GM12878 (cell line): ENCODE results near the gene THSD8. TPM values are rescaled to one million over a fixed set of nuclear protein-coding genes. Genes with fewer than 3 reads are reported as not detected.

ENCODE experiments used
- BMI1 ChIP-seq: fragments of 450-650 bp; IDR thresholded peaks from 2 replicates; pipeline ENCODE4 v1.6.1; 2016; ENCODE audit warnings: mild to moderate bottlenecking, moderate library complexity, borderline replicate concordance
- EP300 ChIP-seq, 2 experiments: fragments of 150-350 bp in 1 of 2; IDR thresholded peaks; 2 replicates each; pipeline ENCODE4 v1.6.1; 2011 to 2012; ENCODE audit warnings: low read depth in 2 of 2, low read length in 2 of 2, borderline replicate concordance in 1 of 2, improper control_type of control experiment in 1 of 2, inconsistent platforms in 1 of 2; ENCODE audit not compliant: control insufficient read depth in 1 of 2
- KLF5 ChIP-seq: fragments of 450-650 bp; IDR thresholded peaks from 2 replicates; pipeline ENCODE4 v1.6.1; 2014; ENCODE audit warnings: mild to moderate bottlenecking; ENCODE audit not compliant: partially characterized antibody
- NFIC ChIP-seq: IDR thresholded peaks from 2 replicates; pipeline ENCODE4 v1.6.1; 2012; ENCODE audit warnings: low read depth, mild to moderate bottlenecking, inconsistent platforms, low read length, moderate library complexity
- POLR2AphosphoS5 ChIP-seq: IDR thresholded peaks from 2 replicates; pipeline ENCODE4 v1.6.1; 2011; ENCODE audit warnings: mild to moderate bottlenecking, low read length, inconsistent platforms
- SMAD1 ChIP-seq: fragments of 450-650 bp; IDR thresholded peaks from 2 replicates; pipeline ENCODE4 v1.6.1; 2018; ENCODE audit warnings: mild to moderate bottlenecking, low read depth; ENCODE audit not compliant: partially characterized antibody
- SMC3 ChIP-seq: IDR thresholded peaks from 2 replicates; pipeline ENCODE4 v1.6.1; 2011; ENCODE audit warnings: low read length, improper control_type of control experiment, borderline replicate concordance
- SP1 ChIP-seq: IDR thresholded peaks from one replicate; pipeline ENCODE4 v1.6.1; 2011; ENCODE audit warnings: low read depth, low read length
- SUZ12 ChIP-seq: fragments of 200-600 bp; sonication (generic); IDR thresholded peaks from one replicate; pipeline ENCODE4 v1.6.1; 2018; ENCODE audit warnings: antibody characterized with exemption, mild to moderate bottlenecking; ENCODE audit not compliant: unreplicated experiment
- TCF12 ChIP-seq: IDR thresholded peaks from 2 replicates; pipeline ENCODE4 v1.6.1; 2011; ENCODE audit warnings: low read depth, mild to moderate bottlenecking, low read length
- TCF3 ChIP-seq: IDR thresholded peaks from 2 replicates; pipeline ENCODE4 v1.6.1; 2012; ENCODE audit warnings: low read depth, mild to moderate bottlenecking, low read length, borderline replicate concordance; ENCODE audit not compliant: insufficient read depth
- ZNF274 ChIP-seq: IDR thresholded peaks from one replicate; pipeline ENCODE4 v1.8.0; 2011; ENCODE audit not compliant: insufficient read length, insufficient read depth
- ZNF622 ChIP-seq: fragments of 450-650 bp; IDR thresholded peaks from 2 replicates; pipeline ENCODE4 v1.6.1; 2017; ENCODE audit warnings: mild to moderate bottlenecking, inconsistent platforms
- polyA plus RNA-seq, 11 experiments: library from polyadenylated mRNA; depleted of rRNA in 4 of 11; unstranded in 6 of 11; stranded (reverse) in 5 of 11; fragments of >200 nt; fragmentation: Nextera tagmentation in 4 of 11; fragmentation: Illumina TruSeq in 1 of 11; extraction: Ambion mirVana in 4 of 11; extraction: Trizol in 1 of 11; gene quantifications; 1 replicate in 1 of 11; 2 replicates in 10 of 11; pipeline versions ENCODE4 v1.2.1 to v1.2.3, GENCODE V29; 2011 to 2016; ENCODE audit warnings: inconsistent platforms in 2 of 11, missing spikeins in 2 of 11, low read depth in 1 of 11
- total RNA-seq, 4 experiments: library from RNA; depleted of rRNA in 3 of 4; stranded (reverse); fragments of >200 nt in 3 of 4; fragmentation: Illumina TruSeq in 1 of 4; extraction: Trizol in 1 of 4; gene quantifications; 2 replicates each; pipeline versions ENCODE4 v1.2.1 to v1.2.3, GENCODE V29; 2013 to 2021
- TF ChIP-seq, protein P1 (sequence below): fragments of 450-650 bp; IDR thresholded peaks from 2 replicates; pipeline ENCODE4 v1.6.1; 2017; ENCODE audit warnings: mild to moderate bottlenecking
- TF ChIP-seq, protein P2 (sequence below): IDR thresholded peaks from 2 replicates; pipeline ENCODE4 v1.6.1; 2011; ENCODE audit warnings: borderline replicate concordance, low read depth, mild to moderate bottlenecking, moderate library complexity, mixed read lengths, low read length; ENCODE audit not compliant: insufficient read depth; ENCODE audit errors: extremely low read length
- TF ChIP-seq, protein P3 (sequence below), 3 experiments: IDR thresholded peaks in 2 of 3; conservative IDR thresholded peaks in 1 of 3; 2 replicates each; pipeline ENCODE4 v1.5.1; 2011; ENCODE audit warnings: low read depth in 3 of 3, low read length in 3 of 3, mild to moderate bottlenecking in 3 of 3, control low read depth in 2 of 3, moderate library complexity in 2 of 3, inconsistent platforms in 1 of 3, mixed read lengths in 1 of 3; ENCODE audit not compliant: control insufficient read depth in 2 of 3, insufficient read depth in 1 of 3; ENCODE audit errors: extremely low read depth in 1 of 3
- TF ChIP-seq, protein P4 (sequence below): IDR thresholded peaks from 2 replicates; pipeline ENCODE4 v1.6.1; 2011; ENCODE audit warnings: borderline replicate concordance, low read depth, mild to moderate bottlenecking, moderate library complexity, low read length; ENCODE audit not compliant: insufficient read depth, poor library complexity, severe bottlenecking
- TF ChIP-seq, protein P5 (sequence below): fragments of 450-650 bp; IDR thresholded peaks from 2 replicates; pipeline ENCODE4 v1.6.1; 2018; ENCODE audit warnings: borderline replicate concordance, mild to moderate bottlenecking; ENCODE audit not compliant: partially characterized antibody

THSD8 gene
- total and polyA plus RNA-seq, 10 of the 15 experiments (the other 5 are each of a cell fraction or from before 2014, with no cell fraction given), result 0.24 to 32.3 (median 21.3) TPM; not detected in 2

DNA sequence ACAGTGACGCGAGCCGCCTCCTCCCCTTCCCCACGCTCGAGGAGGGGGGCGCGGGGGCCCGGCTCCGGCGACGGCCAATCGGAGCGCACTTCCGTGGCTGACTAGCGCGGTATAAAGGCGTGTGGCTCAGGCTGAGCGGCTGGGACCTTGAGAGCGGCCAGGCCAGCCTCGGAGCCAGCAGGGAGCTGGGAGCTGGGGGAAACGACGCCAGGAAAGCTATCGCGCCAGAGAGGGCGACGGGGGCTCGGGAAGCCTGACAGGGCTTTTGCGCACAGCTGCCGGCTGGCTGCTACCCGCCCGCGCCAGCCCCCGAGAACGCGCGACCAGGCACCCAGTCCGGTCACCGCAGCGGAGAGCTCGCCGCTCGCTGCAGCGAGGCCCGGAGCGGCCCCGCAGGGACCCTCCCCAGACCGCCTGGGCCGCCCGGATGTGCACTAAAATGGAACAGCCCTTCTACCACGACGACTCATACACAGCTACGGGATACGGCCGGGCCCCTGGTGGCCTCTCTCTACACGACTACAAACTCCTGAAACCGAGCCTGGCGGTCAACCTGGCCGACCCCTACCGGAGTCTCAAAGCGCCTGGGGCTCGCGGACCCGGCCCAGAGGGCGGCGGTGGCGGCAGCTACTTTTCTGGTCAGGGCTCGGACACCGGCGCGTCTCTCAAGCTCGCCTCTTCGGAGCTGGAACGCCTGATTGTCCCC lies 10.4 kb upstream of the THSD8 start, which contains the start of gene JUNB (continued):
- TF ChIP-seq, protein P1, sequence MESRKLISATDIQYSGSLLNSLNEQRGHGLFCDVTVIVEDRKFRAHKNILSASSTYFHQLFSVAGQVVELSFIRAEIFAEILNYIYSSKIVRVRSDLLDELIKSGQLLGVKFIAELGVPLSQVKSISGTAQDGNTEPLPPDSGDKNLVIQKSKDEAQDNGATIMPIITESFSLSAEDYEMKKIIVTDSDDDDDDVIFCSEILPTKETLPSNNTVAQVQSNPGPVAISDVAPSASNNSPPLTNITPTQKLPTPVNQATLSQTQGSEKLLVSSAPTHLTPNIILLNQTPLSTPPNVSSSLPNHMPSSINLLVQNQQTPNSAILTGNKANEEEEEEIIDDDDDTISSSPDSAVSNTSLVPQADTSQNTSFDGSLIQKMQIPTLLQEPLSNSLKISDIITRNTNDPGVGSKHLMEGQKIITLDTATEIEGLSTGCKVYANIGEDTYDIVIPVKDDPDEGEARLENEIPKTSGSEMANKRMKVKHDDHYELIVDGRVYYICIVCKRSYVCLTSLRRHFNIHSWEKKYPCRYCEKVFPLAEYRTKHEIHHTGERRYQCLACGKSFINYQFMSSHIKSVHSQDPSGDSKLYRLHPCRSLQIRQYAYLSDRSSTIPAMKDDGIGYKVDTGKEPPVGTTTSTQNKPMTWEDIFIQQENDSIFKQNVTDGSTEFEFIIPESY, result no peak
- TF ChIP-seq BMI1, result 0 out of 2 replicates have a peak, but pooled peaks have one; percentile 25
- peak; percentile 95; the same call in 1 of the 2 replicates for TF ChIP-seq TCF12
- no peak for TF ChIP-seq ZNF274
- TF ChIP-seq, protein P2, sequence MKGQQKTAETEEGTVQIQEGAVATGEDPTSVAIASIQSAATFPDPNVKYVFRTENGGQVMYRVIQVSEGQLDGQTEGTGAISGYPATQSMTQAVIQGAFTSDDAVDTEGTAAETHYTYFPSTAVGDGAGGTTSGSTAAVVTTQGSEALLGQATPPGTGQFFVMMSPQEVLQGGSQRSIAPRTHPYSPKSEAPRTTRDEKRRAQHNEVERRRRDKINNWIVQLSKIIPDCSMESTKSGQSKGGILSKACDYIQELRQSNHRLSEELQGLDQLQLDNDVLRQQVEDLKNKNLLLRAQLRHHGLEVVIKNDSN, result no peak
- peak; percentile 97 for TF ChIP-seq KLF5
- TF ChIP-seq, protein P3, sequence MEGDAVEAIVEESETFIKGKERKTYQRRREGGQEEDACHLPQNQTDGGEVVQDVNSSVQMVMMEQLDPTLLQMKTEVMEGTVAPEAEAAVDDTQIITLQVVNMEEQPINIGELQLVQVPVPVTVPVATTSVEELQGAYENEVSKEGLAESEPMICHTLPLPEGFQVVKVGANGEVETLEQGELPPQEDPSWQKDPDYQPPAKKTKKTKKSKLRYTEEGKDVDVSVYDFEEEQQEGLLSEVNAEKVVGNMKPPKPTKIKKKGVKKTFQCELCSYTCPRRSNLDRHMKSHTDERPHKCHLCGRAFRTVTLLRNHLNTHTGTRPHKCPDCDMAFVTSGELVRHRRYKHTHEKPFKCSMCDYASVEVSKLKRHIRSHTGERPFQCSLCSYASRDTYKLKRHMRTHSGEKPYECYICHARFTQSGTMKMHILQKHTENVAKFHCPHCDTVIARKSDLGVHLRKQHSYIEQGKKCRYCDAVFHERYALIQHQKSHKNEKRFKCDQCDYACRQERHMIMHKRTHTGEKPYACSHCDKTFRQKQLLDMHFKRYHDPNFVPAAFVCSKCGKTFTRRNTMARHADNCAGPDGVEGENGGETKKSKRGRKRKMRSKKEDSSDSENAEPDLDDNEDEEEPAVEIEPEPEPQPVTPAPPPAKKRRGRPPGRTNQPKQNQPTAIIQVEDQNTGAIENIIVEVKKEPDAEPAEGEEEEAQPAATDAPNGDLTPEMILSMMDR (IDR thresholded peaks at IDR 0.05 in 2 of 3, conservative IDR thresholded peaks at IDR 0.05 in 1 of 3; ENCODE audit: control insufficient read depth in 2 of 3, extremely low read depth in 1 of 3, insufficient read depth in 1 of 3, low read depth in 3 of 3, low read length in 3 of 3), result 0 out of 6 replicates have a peak, but pooled peaks of 2 of the 3 experiments have one; percentile 1 to 3
- TF ChIP-seq TCF3, result peak; percentile 98
- TF ChIP-seq ZNF622, result no peak
- TF ChIP-seq SMC3, result peak; percentile 21; the same call in 1 of the 2 replicates
- TF ChIP-seq SUZ12, result no peak
- peak; percentile 100 for TF ChIP-seq POLR2AphosphoS5
- TF ChIP-seq SMAD1, result peak; percentile 97
- TF ChIP-seq SP1, result peak; percentile 80
- TF ChIP-seq, protein P4, sequence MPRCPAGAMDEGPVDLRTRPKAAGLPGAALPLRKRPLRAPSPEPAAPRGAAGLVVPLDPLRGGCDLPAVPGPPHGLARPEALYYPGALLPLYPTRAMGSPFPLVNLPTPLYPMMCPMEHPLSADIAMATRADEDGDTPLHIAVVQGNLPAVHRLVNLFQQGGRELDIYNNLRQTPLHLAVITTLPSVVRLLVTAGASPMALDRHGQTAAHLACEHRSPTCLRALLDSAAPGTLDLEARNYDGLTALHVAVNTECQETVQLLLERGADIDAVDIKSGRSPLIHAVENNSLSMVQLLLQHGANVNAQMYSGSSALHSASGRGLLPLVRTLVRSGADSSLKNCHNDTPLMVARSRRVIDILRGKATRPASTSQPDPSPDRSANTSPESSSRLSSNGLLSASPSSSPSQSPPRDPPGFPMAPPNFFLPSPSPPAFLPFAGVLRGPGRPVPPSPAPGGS, result peak; percentile 80
- TF ChIP-seq, protein P5, sequence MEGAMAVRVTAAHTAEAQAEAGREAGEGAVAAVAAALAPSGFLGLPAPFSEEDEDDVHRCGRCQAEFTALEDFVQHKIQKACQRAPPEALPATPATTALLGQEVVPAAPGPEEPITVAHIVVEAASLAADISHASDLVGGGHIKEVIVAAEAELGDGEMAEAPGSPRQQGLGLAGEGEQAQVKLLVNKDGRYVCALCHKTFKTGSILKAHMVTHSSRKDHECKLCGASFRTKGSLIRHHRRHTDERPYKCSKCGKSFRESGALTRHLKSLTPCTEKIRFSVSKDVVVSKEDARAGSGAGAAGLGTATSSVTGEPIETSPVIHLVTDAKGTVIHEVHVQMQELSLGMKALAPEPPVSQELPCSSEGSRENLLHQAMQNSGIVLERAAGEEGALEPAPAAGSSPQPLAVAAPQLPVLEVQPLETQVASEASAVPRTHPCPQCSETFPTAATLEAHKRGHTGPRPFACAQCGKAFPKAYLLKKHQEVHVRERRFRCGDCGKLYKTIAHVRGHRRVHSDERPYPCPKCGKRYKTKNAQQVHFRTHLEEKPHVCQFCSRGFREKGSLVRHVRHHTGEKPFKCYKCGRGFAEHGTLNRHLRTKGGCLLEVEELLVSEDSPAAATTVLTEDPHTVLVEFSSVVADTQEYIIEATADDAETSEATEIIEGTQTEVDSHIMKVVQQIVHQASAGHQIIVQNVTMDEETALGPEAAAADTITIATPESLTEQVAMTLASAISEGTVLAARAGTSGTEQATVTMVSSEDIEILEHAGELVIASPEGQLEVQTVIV, result peak; percentile 71
- TF ChIP-seq EP300 (IDR thresholded peaks at IDR 0.05; ENCODE audit: borderline replicate concordance in 1 of 2, control insufficient read depth in 1 of 2, low read depth in 2 of 2, low read length in 2 of 2), result peak; percentile 14 to 78; a peak in 3 of 4 replicates
- no peak for TF ChIP-seq NFIC
